WTC11 (cell line): ENCODE results near the gene NQO2. TPM values are rescaled to one million over a fixed set of nuclear protein-coding genes. Genes with fewer than 3 reads are reported as not detected.

Experiments
- CBFB ChIP-seq: sonication (generic); formaldehyde crosslinking; IDR thresholded peaks from 2 replicates; pipeline ENCODE4 v1.8.1; 2022; ENCODE audit warnings: mild to moderate bottlenecking, low read depth, missing genetic modification reagents
- CREM ChIP-seq: sonication (generic); formaldehyde crosslinking; IDR thresholded peaks from 2 replicates; pipeline ENCODE4 v1.8.1; 2022; ENCODE audit warnings: mild to moderate bottlenecking, missing genetic modification reagents, moderate library complexity
- EMX1 ChIP-seq: fragments of 250-450 bp; sonication (Bioruptor Pico); IDR thresholded peaks from 2 replicates; pipeline ENCODE4 v1.8.0; 2021; ENCODE audit warnings: mild to moderate bottlenecking
- FOXK1 ChIP-seq: sonication (generic); formaldehyde crosslinking; IDR thresholded peaks from 2 replicates; pipeline ENCODE4 v1.8.0; 2022; ENCODE audit warnings: mild to moderate bottlenecking, moderate library complexity, missing genetic modification reagents
- GTF2I ChIP-seq: fragments of 250-450 bp; sonication (Bioruptor Pico); conservative IDR thresholded peaks from 2 replicates; pipeline ENCODE4 v1.4.0; 2021; ENCODE audit warnings: mild to moderate bottlenecking
- HMGA2 ChIP-seq: fragments of 250-450 bp; sonication (Bioruptor Pico); IDR thresholded peaks from 2 replicates; pipeline ENCODE4 v1.4.0; 2021; ENCODE audit warnings: mild to moderate bottlenecking, moderate library complexity
- JAZF1 ChIP-seq: fragments of 250-450 bp; sonication (Bioruptor Pico); IDR thresholded peaks from 2 replicates; pipeline ENCODE4 v1.9.0; 2021; ENCODE audit warnings: moderate library complexity, mild to moderate bottlenecking, inconsistent platforms
- MXD4 ChIP-seq: fragments of 250-450 bp; sonication (Bioruptor Pico); IDR thresholded peaks from 2 replicates; pipeline ENCODE4 v1.8.0; 2021; ENCODE audit warnings: mild to moderate bottlenecking, moderate library complexity, borderline replicate concordance
- MYBL2 ChIP-seq: sonication (generic); formaldehyde crosslinking; IDR thresholded peaks from 2 replicates; pipeline ENCODE4 v1.8.1; 2023; ENCODE audit warnings: mild to moderate bottlenecking, moderate library complexity, missing genetic modification reagents
- NR3C1 ChIP-seq: sonication (generic); formaldehyde crosslinking; conservative IDR thresholded peaks from 2 replicates; pipeline ENCODE4 v1.8.1; 2023; ENCODE audit warnings: low read depth, mild to moderate bottlenecking, missing genetic modification reagents
- PRRX2 ChIP-seq: fragments of 250-450 bp; sonication (Bioruptor Pico); IDR thresholded peaks from 2 replicates; pipeline ENCODE4 v1.8.0; 2021; ENCODE audit warnings: mild to moderate bottlenecking
- SOX15 ChIP-seq: fragments of 250-450 bp; sonication (Bioruptor Pico); IDR thresholded peaks from 2 replicates; pipeline ENCODE4 v1.9.0; 2021; ENCODE audit warnings: mild to moderate bottlenecking
- TP53 ChIP-seq: sonication (generic); formaldehyde crosslinking; IDR thresholded peaks from 2 replicates; pipeline ENCODE4 v1.8.1; 2023; ENCODE audit warnings: mild to moderate bottlenecking, missing genetic modification reagents
- total RNA-seq: library from RNA; stranded (reverse); gene quantifications from 3 replicates; pipeline ENCODE4 v1.2.3, GENCODE V29; 2021
- TF ChIP-seq, protein P1 (sequence below): sonication (generic); formaldehyde crosslinking; IDR thresholded peaks from 2 replicates; pipeline ENCODE4 v1.8.1; 2023; ENCODE audit warnings: mild to moderate bottlenecking, missing genetic modification reagents, borderline replicate concordance
- TF ChIP-seq, protein P2 (sequence below): sonication (generic); formaldehyde crosslinking; IDR thresholded peaks from 2 replicates; pipeline ENCODE4 v1.8.1; 2022; ENCODE audit warnings: missing genetic modification reagents, borderline replicate concordance
- TF ChIP-seq, protein P3 (sequence below): sonication (generic); formaldehyde crosslinking; IDR thresholded peaks from 2 replicates; pipeline ENCODE4 v1.8.1; 2023; ENCODE audit warnings: mild to moderate bottlenecking, missing genetic modification reagents
- TF ChIP-seq, protein P4 (sequence below): sonication (generic); formaldehyde crosslinking; IDR thresholded peaks from 2 replicates; pipeline ENCODE4 v1.8.1; 2022; ENCODE audit warnings: low read depth, mild to moderate bottlenecking, moderate library complexity, missing genetic modification reagents, borderline replicate concordance
- TF ChIP-seq, protein P5 (sequence below): fragments of 250-450 bp; sonication (Bioruptor Pico); IDR thresholded peaks from 2 replicates; pipeline ENCODE4 v2.1.2; 2022; ENCODE audit warnings: mild to moderate bottlenecking, moderate library complexity
- TF ChIP-seq, protein P6 (sequence below): sonication (generic); formaldehyde crosslinking; IDR thresholded peaks from 2 replicates; pipeline ENCODE4 v1.8.0; 2023; ENCODE audit warnings: missing genetic modification reagents, mild to moderate bottlenecking, borderline replicate concordance
- TF ChIP-seq, protein P7 (sequence below): fragments of 250-450 bp; sonication (Bioruptor Pico); IDR thresholded peaks from 2 replicates; pipeline ENCODE4 v1.8.0; 2021; ENCODE audit warnings: mild to moderate bottlenecking
- TF ChIP-seq, protein P8 (sequence below): sonication (generic); formaldehyde crosslinking; IDR thresholded peaks from 2 replicates; pipeline ENCODE4 v1.8.0; 2022; ENCODE audit warnings: mild to moderate bottlenecking, missing genetic modification reagents

Gene NQO2
- total RNA-seq, 1 experiment from 2014 or later = 119 TPM

DNA sequence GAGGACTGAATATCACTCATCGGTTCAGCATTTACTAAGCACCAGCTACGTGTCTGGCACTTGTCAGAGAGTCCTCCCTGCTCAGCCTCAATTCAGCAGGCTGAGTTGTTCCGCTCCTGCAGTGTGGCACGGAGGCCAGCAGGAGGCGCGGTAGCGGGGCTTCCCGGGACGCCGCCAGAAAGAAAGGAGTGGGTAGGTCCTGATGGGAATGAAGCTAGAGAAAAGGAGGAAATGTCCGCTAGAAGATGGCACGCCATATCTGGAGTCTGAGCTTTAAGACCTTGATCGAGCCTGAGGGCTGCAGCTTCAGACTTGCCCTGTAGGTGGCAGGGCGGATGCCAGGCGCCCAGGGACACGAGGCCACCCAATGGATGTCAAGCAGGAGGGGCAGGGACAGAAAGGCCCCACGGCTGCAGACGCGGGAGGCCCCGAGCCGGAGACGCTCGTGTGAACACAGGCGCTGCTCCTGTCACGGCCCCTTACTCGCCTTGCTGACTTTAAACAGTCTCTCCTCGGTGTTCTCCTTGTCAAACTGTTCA, 47.1 kb upstream of the NQO2 start (continued):
- TF ChIP-seq, protein P1, sequence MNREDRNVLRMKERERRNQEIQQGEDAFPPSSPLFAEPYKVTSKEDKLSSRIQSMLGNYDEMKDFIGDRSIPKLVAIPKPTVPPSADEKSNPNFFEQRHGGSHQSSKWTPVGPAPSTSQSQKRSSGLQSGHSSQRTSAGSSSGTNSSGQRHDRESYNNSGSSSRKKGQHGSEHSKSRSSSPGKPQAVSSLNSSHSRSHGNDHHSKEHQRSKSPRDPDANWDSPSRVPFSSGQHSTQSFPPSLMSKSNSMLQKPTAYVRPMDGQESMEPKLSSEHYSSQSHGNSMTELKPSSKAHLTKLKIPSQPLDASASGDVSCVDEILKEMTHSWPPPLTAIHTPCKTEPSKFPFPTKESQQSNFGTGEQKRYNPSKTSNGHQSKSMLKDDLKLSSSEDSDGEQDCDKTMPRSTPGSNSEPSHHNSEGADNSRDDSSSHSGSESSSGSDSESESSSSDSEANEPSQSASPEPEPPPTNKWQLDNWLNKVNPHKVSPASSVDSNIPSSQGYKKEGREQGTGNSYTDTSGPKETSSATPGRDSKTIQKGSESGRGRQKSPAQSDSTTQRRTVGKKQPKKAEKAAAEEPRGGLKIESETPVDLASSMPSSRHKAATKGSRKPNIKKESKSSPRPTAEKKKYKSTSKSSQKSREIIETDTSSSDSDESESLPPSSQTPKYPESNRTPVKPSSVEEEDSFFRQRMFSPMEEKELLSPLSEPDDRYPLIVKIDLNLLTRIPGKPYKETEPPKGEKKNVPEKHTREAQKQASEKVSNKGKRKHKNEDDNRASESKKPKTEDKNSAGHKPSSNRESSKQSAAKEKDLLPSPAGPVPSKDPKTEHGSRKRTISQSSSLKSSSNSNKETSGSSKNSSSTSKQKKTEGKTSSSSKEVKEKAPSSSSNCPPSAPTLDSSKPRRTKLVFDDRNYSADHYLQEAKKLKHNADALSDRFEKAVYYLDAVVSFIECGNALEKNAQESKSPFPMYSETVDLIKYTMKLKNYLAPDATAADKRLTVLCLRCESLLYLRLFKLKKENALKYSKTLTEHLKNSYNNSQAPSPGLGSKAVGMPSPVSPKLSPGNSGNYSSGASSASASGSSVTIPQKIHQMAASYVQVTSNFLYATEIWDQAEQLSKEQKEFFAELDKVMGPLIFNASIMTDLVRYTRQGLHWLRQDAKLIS (CRISPR knock-in tag) = no peak
- TF ChIP-seq, protein P2, sequence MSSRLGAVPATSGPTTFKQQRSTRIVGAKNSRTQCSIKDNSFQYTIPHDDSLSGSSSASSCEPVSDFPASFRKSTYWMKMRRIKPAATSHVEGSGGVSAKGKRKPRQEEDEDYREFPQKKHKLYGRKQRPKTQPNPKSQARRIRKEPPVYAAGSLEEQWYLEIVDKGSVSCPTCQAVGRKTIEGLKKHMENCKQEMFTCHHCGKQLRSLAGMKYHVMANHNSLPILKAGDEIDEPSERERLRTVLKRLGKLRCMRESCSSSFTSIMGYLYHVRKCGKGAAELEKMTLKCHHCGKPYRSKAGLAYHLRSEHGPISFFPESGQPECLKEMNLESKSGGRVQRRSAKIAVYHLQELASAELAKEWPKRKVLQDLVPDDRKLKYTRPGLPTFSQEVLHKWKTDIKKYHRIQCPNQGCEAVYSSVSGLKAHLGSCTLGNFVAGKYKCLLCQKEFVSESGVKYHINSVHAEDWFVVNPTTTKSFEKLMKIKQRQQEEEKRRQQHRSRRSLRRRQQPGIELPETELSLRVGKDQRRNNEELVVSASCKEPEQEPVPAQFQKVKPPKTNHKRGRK (CRISPR knock-in tag) = no peak
- no peak; the same call in 1 of the 2 replicates for TF ChIP-seq CREM (CRISPR knock-in tag)
- TF ChIP-seq EMX1 (CRISPR knock-in tag) = no peak
- TF ChIP-seq JAZF1 (CRISPR knock-in tag) = no peak
- TF ChIP-seq, protein P3, sequence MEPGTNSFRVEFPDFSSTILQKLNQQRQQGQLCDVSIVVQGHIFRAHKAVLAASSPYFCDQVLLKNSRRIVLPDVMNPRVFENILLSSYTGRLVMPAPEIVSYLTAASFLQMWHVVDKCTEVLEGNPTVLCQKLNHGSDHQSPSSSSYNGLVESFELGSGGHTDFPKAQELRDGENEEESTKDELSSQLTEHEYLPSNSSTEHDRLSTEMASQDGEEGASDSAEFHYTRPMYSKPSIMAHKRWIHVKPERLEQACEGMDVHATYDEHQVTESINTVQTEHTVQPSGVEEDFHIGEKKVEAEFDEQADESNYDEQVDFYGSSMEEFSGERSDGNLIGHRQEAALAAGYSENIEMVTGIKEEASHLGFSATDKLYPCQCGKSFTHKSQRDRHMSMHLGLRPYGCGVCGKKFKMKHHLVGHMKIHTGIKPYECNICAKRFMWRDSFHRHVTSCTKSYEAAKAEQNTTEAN (CRISPR knock-in tag) = 0 out of 2 replicates have a peak, but pooled peaks have one; percentile 48
- TF ChIP-seq NR3C1 (CRISPR knock-in tag) = no peak
- no peak for TF ChIP-seq HMGA2
- TF ChIP-seq CBFB (CRISPR knock-in tag) = no peak
- TF ChIP-seq, protein P4, sequence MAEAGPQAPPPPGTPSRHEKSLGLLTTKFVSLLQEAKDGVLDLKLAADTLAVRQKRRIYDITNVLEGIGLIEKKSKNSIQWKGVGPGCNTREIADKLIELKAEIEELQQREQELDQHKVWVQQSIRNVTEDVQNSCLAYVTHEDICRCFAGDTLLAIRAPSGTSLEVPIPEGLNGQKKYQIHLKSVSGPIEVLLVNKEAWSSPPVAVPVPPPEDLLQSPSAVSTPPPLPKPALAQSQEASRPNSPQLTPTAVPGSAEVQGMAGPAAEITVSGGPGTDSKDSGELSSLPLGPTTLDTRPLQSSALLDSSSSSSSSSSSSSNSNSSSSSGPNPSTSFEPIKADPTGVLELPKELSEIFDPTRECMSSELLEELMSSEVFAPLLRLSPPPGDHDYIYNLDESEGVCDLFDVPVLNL (CRISPR knock-in tag) = no peak
- TF ChIP-seq MYBL2 (CRISPR knock-in tag) = no peak
- TF ChIP-seq GTF2I = no peak
- TF ChIP-seq, protein P5, sequence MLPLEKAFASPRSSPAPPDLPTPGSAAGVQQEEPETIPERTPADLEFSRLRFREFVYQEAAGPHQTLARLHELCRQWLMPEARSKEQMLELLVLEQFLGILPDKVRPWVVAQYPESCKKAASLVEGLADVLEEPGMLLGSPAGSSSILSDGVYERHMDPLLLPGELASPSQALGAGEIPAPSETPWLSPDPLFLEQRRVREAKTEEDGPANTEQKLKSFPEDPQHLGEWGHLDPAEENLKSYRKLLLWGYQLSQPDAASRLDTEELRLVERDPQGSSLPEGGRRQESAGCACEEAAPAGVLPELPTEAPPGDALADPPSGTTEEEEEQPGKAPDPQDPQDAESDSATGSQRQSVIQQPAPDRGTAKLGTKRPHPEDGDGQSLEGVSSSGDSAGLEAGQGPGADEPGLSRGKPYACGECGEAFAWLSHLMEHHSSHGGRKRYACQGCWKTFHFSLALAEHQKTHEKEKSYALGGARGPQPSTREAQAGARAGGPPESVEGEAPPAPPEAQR (CRISPR knock-in tag) = no peak
- TF ChIP-seq, protein P6, sequence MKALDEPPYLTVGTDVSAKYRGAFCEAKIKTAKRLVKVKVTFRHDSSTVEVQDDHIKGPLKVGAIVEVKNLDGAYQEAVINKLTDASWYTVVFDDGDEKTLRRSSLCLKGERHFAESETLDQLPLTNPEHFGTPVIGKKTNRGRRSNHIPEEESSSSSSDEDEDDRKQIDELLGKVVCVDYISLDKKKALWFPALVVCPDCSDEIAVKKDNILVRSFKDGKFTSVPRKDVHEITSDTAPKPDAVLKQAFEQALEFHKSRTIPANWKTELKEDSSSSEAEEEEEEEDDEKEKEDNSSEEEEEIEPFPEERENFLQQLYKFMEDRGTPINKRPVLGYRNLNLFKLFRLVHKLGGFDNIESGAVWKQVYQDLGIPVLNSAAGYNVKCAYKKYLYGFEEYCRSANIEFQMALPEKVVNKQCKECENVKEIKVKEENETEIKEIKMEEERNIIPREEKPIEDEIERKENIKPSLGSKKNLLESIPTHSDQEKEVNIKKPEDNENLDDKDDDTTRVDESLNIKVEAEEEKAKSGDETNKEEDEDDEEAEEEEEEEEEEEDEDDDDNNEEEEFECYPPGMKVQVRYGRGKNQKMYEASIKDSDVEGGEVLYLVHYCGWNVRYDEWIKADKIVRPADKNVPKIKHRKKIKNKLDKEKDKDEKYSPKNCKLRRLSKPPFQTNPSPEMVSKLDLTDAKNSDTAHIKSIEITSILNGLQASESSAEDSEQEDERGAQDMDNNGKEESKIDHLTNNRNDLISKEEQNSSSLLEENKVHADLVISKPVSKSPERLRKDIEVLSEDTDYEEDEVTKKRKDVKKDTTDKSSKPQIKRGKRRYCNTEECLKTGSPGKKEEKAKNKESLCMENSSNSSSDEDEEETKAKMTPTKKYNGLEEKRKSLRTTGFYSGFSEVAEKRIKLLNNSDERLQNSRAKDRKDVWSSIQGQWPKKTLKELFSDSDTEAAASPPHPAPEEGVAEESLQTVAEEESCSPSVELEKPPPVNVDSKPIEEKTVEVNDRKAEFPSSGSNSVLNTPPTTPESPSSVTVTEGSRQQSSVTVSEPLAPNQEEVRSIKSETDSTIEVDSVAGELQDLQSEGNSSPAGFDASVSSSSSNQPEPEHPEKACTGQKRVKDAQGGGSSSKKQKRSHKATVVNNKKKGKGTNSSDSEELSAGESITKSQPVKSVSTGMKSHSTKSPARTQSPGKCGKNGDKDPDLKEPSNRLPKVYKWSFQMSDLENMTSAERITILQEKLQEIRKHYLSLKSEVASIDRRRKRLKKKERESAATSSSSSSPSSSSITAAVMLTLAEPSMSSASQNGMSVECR = no peak
- TF ChIP-seq TP53 (CRISPR knock-in tag) = no peak
- no peak for TF ChIP-seq PRRX2
- TF ChIP-seq FOXK1 (CRISPR knock-in tag) = peak; percentile 57; the same call in 1 of the 2 replicates
- TF ChIP-seq SOX15 = no peak
- TF ChIP-seq, protein P7, sequence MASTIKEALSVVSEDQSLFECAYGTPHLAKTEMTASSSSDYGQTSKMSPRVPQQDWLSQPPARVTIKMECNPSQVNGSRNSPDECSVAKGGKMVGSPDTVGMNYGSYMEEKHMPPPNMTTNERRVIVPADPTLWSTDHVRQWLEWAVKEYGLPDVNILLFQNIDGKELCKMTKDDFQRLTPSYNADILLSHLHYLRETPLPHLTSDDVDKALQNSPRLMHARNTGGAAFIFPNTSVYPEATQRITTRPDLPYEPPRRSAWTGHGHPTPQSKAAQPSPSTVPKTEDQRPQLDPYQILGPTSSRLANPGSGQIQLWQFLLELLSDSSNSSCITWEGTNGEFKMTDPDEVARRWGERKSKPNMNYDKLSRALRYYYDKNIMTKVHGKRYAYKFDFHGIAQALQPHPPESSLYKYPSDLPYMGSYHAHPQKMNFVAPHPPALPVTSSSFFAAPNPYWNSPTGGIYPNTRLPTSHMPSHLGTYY (CRISPR knock-in tag) = no peak
- no peak for TF ChIP-seq MXD4 (CRISPR knock-in tag)
- TF ChIP-seq, protein P8, sequence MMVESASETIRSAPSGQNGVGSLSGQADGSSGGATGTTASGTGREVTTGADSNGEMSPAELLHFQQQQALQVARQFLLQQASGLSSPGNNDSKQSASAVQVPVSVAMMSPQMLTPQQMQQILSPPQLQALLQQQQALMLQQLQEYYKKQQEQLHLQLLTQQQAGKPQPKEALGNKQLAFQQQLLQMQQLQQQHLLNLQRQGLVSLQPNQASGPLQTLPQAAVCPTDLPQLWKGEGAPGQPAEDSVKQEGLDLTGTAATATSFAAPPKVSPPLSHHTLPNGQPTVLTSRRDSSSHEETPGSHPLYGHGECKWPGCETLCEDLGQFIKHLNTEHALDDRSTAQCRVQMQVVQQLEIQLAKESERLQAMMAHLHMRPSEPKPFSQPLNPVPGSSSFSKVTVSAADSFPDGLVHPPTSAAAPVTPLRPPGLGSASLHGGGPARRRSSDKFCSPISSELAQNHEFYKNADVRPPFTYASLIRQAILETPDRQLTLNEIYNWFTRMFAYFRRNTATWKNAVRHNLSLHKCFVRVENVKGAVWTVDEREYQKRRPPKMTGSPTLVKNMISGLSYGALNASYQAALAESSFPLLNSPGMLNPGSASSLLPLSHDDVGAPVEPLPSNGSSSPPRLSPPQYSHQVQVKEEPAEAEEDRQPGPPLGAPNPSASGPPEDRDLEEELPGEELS = 0 out of 2 replicates have a peak, but pooled peaks have one; percentile 16
